IMR-90 (cell line): ENCODE data around the gene UNK. TPM values are rescaled to one million over a fixed set of nuclear protein-coding genes. Genes with fewer than 3 reads are reported as not detected.

ENCODE experiments used
- ATAC-seq: fragments of 200-7000 bp; cut with Tn5 transposase; 2 replicates; pipeline ENCODE4 v1.9.1; 2020; ENCODE audit warnings: low read depth, mild to moderate bottlenecking, moderate library complexity
- BruUV-seq: library from RNA; stranded (reverse); fragments of 400-500 nt; replicated peaks from 2 replicates; lab custom pipeline; 2021; lab: Mats Ljungman, UMichigan
- CTCF ChIA-PET: fragments of 300-600 bp; formaldehyde crosslinking; extraction: SDS; loops from one replicate; lab custom pipeline; 2021; ENCODE audit warnings: antibody characterized with exemption; lab: Yijun Ruan, JAX
- POLR2A ChIA-PET: fragments of 300-600 bp; sonication (Branson Sonifier 250); formaldehyde crosslinking; loops from one replicate; lab custom pipeline; 2022; ENCODE audit warnings: antibody characterized with exemption; ENCODE audit not compliant: unreplicated experiment; lab: Charles Lee
- DNase-seq: peaks from one replicate; pipeline ENCODE4 v3.0.0; 2013
- H2AFZ ChIP-seq: replicated peaks from 2 replicates; pipeline ENCODE3; 2013; ENCODE audit warnings: low read length, mild to moderate bottlenecking; ENCODE audit not compliant: poor library complexity
- H2AK5ac ChIP-seq: 2 replicates; pipeline ENCODE4 v1.6.1; 2013; ENCODE audit warnings: low read depth, low read length, inconsistent platforms
- H2AK9ac ChIP-seq: replicated peaks from 2 replicates; pipeline ENCODE3; 2013; ENCODE audit warnings: mild to moderate bottlenecking, low read depth, low read length, moderate library complexity; ENCODE audit not compliant: poor library complexity
- H2BK120ac ChIP-seq: 2 replicates; pipeline ENCODE4 v1.6.1; 2013; ENCODE audit warnings: low read depth, low read length, inconsistent platforms
- H2BK15ac ChIP-seq: 3 replicates; pipeline ENCODE4 v1.6.1; 2013; ENCODE audit warnings: low read depth, low read length, inconsistent platforms
- H2BK20ac ChIP-seq: 2 replicates; pipeline ENCODE4 v1.6.1; 2013; ENCODE audit warnings: low read depth, mild to moderate bottlenecking, inconsistent platforms, low read length, moderate library complexity
- H2BK5ac ChIP-seq: 2 replicates; pipeline ENCODE4 v1.6.1; 2013; ENCODE audit warnings: mild to moderate bottlenecking, low read depth, low read length, inconsistent platforms; ENCODE audit not compliant: poor library complexity, severe bottlenecking
- H3K14ac ChIP-seq: replicated peaks from 2 replicates; pipeline ENCODE4 v1.6.1; 2013; ENCODE audit warnings: low read depth, low read length, inconsistent platforms
- H3K18ac ChIP-seq: 2 replicates; pipeline ENCODE4 v1.6.1; 2013; ENCODE audit warnings: low read depth, low read length, control low read depth
- H3K23ac ChIP-seq: 2 replicates; pipeline ENCODE4 v1.6.1; 2013; ENCODE audit warnings: low read depth, low read length, inconsistent platforms
- H3K27ac ChIP-seq: 2 replicates; pipeline ENCODE4 v1.5.1; 2013; ENCODE audit warnings: mild to moderate bottlenecking, control low read depth, low read length; ENCODE audit not compliant: insufficient read depth
- H3K27me3 ChIP-seq: 2 replicates; pipeline ENCODE4 v1.6.1; 2013; ENCODE audit warnings: low read length; ENCODE audit not compliant: control insufficient read depth, insufficient read depth
- H3K36me3 ChIP-seq: 2 replicates; pipeline ENCODE4 v1.6.1; 2013; ENCODE audit warnings: low read length, mixed read lengths; ENCODE audit not compliant: control insufficient read depth, insufficient read depth
- H3K4ac ChIP-seq: 2 replicates; pipeline ENCODE4 v1.6.1; 2013; ENCODE audit warnings: low read depth, low read length, inconsistent platforms
- H3K4me1 ChIP-seq: 2 replicates; pipeline ENCODE4 v1.6.1; 2013; ENCODE audit warnings: low read length, mixed read lengths; ENCODE audit not compliant: control insufficient read depth, insufficient read depth
- H3K4me2 ChIP-seq: 2 replicates; pipeline ENCODE4 v1.6.1; 2013; ENCODE audit warnings: low read depth, mild to moderate bottlenecking, control low read depth, low read length, moderate library complexity
- H3K4me3 ChIP-seq: 2 replicates; pipeline ENCODE4 v1.5.1; 2013; ENCODE audit warnings: low read depth, mild to moderate bottlenecking, control low read depth, low read length, moderate library complexity; ENCODE audit not compliant: insufficient read depth
- H3K56ac ChIP-seq: 2 replicates; pipeline ENCODE4 v1.6.1; 2013; ENCODE audit warnings: low read length, inconsistent platforms; ENCODE audit not compliant: insufficient read depth; ENCODE audit errors: extremely low read depth
- H3K79me1 ChIP-seq, 2 experiments: 2 replicates each; pipeline ENCODE4 v1.6.1; 2013; ENCODE audit warnings: low read length in 2 of 2, inconsistent platforms in 1 of 2, low read depth in 1 of 2
- H3K9ac ChIP-seq: 2 replicates; pipeline ENCODE4 v1.6.1; 2013; ENCODE audit warnings: low read depth, low read length, control low read depth
- H3K9me1 ChIP-seq: 2 replicates; pipeline ENCODE4 v1.6.1; 2013; ENCODE audit warnings: low read length, inconsistent platforms; ENCODE audit not compliant: insufficient read depth
- H3K9me3 ChIP-seq: 2 replicates; pipeline ENCODE4 v1.6.1; 2013; ENCODE audit warnings: low read length; ENCODE audit not compliant: control insufficient read depth, insufficient read depth
- H4K20me1 ChIP-seq: 2 replicates; pipeline ENCODE4 v1.6.1; 2013; ENCODE audit warnings: low read length, inconsistent platforms; ENCODE audit not compliant: insufficient read depth
- H4K5ac ChIP-seq: 2 replicates; pipeline ENCODE4 v1.6.1; 2013; ENCODE audit warnings: mild to moderate bottlenecking, low read depth, low read length, control low read depth
- H4K8ac ChIP-seq, 2 experiments: 2 replicates each; pipeline ENCODE4 v1.6.1; 2013; ENCODE audit warnings: low read depth in 2 of 2, low read length in 2 of 2, control low read depth in 1 of 2, inconsistent platforms in 1 of 2
- H4K91ac ChIP-seq: 2 replicates; pipeline ENCODE4 v1.6.1; 2013; ENCODE audit warnings: low read depth, low read length, inconsistent platforms; ENCODE audit not compliant: insufficient read depth
- BHLHE40 ChIP-seq: fragments of 150-350 bp; IDR thresholded peaks from 2 replicates; pipeline ENCODE4 v1.6.1; 2016; ENCODE audit warnings: mild to moderate bottlenecking, low read depth, low read length
- CHD1 ChIP-seq: IDR thresholded peaks from 2 replicates; pipeline ENCODE4 v1.6.1; 2012; ENCODE audit warnings: low read depth, low read length, improper control_type of control experiment
- MAZ ChIP-seq: IDR thresholded peaks from 2 replicates; pipeline ENCODE4 v1.6.1; 2012; ENCODE audit warnings: low read depth, mild to moderate bottlenecking, low read length, improper control_type of control experiment, moderate library complexity, borderline replicate concordance
- RAD21 ChIP-seq: IDR thresholded peaks from 2 replicates; pipeline ENCODE4 v1.6.1; 2012; ENCODE audit warnings: low read length, improper control_type of control experiment
- SMC3 ChIP-seq: fragments of 150-350 bp; IDR thresholded peaks from 2 replicates; pipeline ENCODE4 v1.6.1; 2016; ENCODE audit warnings: low read depth, mild to moderate bottlenecking, antibody characterized with exemption, low read length, moderate library complexity
- WGBS, 2 experiments: methylation state at CpG; one replicate each; pipeline versions ENCODE4 v1.1.5 to v1.1.7; 2013; ENCODE audit warnings: missing lambda C conversion rate in 2 of 2; ENCODE audit not compliant: insufficient read length in 1 of 2; ENCODE audit errors: extremely low coverage in 2 of 2; 5-methylcytosine and 5-hydroxymethylcytosine counted together
- dilution Hi-C: fragments of 300-500 bp; cut with HindIII; formaldehyde crosslinking; loops from one replicate; pipeline ENCODE4 v1.14.3; 2018; ENCODE audit warnings: low sequenced_read_pairs; ENCODE audit not compliant: unreplicated experiment
- in situ Hi-C: fragments of 300-500 bp; cut with MboI; formaldehyde crosslinking; loops from 3 replicates; pipeline ENCODE4 v1.14.3; 2019; ENCODE audit warnings: low sequenced_read_pairs, inconsistent platforms, mixed read lengths
- intact Hi-C: fragments of 100-400 bp; cut with micrococcal nuclease; formaldehyde crosslinking; loops from 2 replicates; pipeline ENCODE4 v1.10.0; 2022
- polyA plus RNA-seq, 3 experiments: library from polyadenylated mRNA; depleted of rRNA; stranded (reverse); fragments of >200 nt; gene quantifications; 2 replicates each; pipeline ENCODE4 v1.2.3, GENCODE V29; 2012; ENCODE audit warnings: low replicate concordance in 1 of 3
- total RNA-seq: library from RNA; depleted of rRNA; stranded (reverse); fragments of >200 nt; gene quantifications from 2 replicates; pipeline ENCODE4 v1.2.3, GENCODE V29; 2012
- TF ChIP-seq, protein P1 (sequence below): fragments of 150-350 bp; IDR thresholded peaks from 2 replicates; pipeline ENCODE4 v1.6.1; 2017; ENCODE audit warnings: mild to moderate bottlenecking, antibody characterized with exemption, low read length, low read depth

Gene UNK
- total and polyA plus RNA-seq, 2 of the 4 experiments (the other 2 are of a cell fraction) = 15.4 to 17.3 TPM

GRCh38 chr17:75834928-75835653, 50.5 kb downstream of the UNK start (continued):
- no peak for TF ChIP-seq CHD1

- Histone ChIP-seq H3K4me2 (no peak overlapping the region; the same call in 1 of the 2 replicates), H3K36me3 (no peaks in the 10 kb centered on the region), H3K79me1 (no peaks in the 10 kb centered on the region), H4K91ac (no peak overlapping the region), H3K4me1 (peaks cover 3% of the 10 kb centered on the region), H2AK5ac (no peak overlapping the region), H4K5ac (no peak overlapping the region), H2BK120ac (no peak overlapping the region), H2BK20ac (no peak overlapping the region), H2BK5ac (no peak overlapping the region), H3K23ac (no peak overlapping the region), H4K8ac (no peak overlapping the region), H3K4ac (no peak overlapping the region), H3K56ac (no peak overlapping the region), H2BK15ac (no peak overlapping the region), H3K9ac (no peak overlapping the region), H3K14ac (no peak overlapping the region), H4K20me1 (no peaks in the 10 kb centered on the region), H3K27ac (no peak overlapping the region), H3K9me3 (no peaks in the 10 kb centered on the region), H3K4me3 (no peak overlapping the region), H3K27me3 (no peaks in the 10 kb centered on the region; the same call in 1 of the 2 replicates), H3K18ac (no peak overlapping the region), H2AFZ (peak overlapping the region; percentile 40), H3K9me1 (peaks cover 3% of the 10 kb centered on the region; the same call in 1 of the 2 replicates), H2AK9ac (no peak overlapping the region)
- 60% methylated on average over 1 of the region's 9 CpGs; no CpG with 5 or more reads in 1 of the 2 experiments for WGBS, 2 experiments
- dilution Hi-C loops = no loop called here
- no peak for ATAC-seq
- TF ChIP-seq RAD21 (no peak), SMC3 (no peak), CHD1 (no peak), BHLHE40 (no peak), MAZ (no peak)
- TF ChIP-seq, protein P1, sequence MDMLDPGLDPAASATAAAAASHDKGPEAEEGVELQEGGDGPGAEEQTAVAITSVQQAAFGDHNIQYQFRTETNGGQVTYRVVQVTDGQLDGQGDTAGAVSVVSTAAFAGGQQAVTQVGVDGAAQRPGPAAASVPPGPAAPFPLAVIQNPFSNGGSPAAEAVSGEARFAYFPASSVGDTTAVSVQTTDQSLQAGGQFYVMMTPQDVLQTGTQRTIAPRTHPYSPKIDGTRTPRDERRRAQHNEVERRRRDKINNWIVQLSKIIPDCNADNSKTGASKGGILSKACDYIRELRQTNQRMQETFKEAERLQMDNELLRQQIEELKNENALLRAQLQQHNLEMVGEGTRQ = no peak
- ChIA-PET POLR2A (interaction anchor here (1.6 kb wide), 1 partner anchor 56 kb away, joined by 5 read pairs; a partner anchor contains a TSS), CTCF (no interaction called here)
- in situ Hi-C loops = no loop called here
- no TSS peak for BruUV-seq
- intact Hi-C loops = no loop called here
- DNase-seq = no peak
These were observed 51.0 kb downstream of the UNK start for GRCh38 chr17:75835654-75835987.
